ENCODE measurements around the gene DNAJC4. TPM values are rescaled to one million over a fixed set of nuclear protein-coding genes. Genes with fewer than 3 reads are reported as not detected.
A peak's percentile ranks its signal among the peaks of the same experiment; 100 is the strongest.
"Not testable (repeated sequence)": the region's sequence is repeated elsewhere in the genome, so short reads cannot be mapped to it uniquely, and the experiment has no call there.

The DNAJC4 gene
- total RNA-seq, 1 donor from 2014 or later = 58.0 TPM

DNA sequence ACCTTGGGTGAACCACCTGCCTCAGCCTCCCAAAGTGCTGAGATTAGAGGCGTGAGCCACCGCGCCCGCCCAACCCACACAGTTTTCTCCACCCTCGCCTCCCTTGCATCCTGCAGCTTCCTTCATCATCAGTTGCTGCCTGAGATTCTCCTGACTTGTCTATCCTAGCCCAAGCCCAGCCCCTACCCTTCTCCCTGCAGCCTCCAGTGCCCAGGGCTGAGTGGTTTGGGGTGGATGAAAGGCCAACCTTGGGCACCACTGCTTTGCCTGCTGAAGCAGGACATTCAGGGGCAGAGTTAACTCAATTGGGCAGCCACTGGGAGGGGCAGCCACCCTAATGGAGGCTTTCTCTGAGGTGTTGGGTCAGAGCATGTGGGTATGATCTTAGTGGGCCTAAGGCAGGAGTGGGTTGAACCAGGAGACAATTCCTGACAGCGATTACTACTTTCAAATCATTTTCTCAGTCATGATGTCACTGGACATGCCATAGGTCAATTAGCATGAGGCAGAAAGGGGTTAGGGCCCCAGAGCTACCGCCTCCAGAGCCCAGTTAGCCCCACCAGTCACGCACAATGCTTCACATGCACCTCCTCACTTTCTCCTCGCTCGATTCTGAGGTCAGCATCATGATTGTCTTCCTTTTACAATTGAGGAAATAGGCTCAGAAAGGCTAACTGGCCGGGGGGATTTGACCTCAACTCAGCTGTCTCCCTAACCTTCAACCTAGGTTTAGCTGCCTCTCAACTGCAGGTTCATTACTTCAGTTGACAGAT, 9.5 kb downstream of the DNAJC4 start:
- intact Hi-C loops (cut with DNase I) = no loop called here
- DNase-seq = no peak

DNA sequence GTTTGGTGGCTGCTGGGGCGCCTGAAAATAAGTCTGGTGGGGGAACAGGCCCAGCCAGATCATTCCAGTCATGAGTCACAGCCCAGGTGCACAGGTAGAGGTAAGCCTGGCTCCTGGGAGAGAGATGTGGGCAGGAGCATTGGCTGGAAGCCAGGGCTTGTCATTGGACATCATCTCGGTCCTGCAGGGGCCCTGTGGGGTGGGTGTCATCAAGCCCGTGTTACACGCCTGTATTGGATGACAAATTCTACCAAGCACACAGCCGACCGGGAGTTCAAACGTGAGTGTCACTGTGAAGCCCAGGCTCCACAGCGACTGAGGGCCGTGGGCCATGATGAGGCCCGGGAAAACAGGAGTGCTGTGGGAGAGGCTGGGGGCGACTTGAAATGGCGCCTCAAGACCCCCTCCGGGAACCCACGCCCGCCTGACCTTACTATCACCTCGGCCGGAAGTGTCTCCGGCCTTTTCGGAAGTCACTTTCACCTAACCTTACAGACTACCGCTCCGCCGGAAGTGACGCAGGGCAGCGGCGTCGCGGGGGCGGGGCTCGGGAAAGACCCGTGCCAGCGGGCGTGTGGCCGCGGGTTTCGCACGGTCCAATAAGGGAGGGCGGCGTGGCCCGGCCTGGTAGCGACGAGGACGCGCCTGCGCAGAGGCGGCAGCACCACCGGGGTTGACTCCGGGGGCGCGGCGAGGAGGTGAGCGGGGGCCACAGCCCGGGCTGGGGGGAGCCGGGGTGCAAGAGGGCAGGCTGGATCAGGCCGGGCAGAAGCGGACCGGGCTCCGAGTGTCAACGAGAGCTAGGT, 10.3 kb downstream of the DNAJC4 start, which contains the start of gene FKBP2:
Gene FKBP2, plus strand, starts transcription at position 661 of the 806 bp plus-strand sequence. CDS start 1,293 bp downstream, outside the sequence.
- ATAC-seq (ENCODE audit: poor library complexity) = peak; percentile 77
- peak; percentile 98 for DNase-seq
- intact Hi-C loops (cut with DNase I) = no loop called here

More for the DNA sequence above, 9.5 kb downstream of the DNAJC4 start:
- no peak for ATAC-seq (ENCODE audit: poor library complexity)

DNA sequence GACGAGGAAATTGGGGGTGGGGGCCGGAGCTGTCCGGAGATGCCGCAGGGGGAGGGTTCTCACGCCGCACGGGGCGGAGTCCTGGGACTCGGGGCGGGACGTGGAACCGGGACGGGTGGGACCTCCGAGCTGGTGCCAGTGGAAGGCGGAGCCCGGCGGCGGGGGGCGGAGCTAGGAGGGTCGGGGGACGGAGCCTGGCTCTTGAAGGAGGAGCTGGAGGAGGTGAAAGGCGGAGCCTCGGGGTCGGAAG, 10.8 kb downstream of the DNAJC4 start:
- DNase-seq = peak; percentile 100
- intact Hi-C loops (cut with DNase I) = no loop called here
- ATAC-seq (ENCODE audit: poor library complexity) = peak; percentile 84

DNA sequence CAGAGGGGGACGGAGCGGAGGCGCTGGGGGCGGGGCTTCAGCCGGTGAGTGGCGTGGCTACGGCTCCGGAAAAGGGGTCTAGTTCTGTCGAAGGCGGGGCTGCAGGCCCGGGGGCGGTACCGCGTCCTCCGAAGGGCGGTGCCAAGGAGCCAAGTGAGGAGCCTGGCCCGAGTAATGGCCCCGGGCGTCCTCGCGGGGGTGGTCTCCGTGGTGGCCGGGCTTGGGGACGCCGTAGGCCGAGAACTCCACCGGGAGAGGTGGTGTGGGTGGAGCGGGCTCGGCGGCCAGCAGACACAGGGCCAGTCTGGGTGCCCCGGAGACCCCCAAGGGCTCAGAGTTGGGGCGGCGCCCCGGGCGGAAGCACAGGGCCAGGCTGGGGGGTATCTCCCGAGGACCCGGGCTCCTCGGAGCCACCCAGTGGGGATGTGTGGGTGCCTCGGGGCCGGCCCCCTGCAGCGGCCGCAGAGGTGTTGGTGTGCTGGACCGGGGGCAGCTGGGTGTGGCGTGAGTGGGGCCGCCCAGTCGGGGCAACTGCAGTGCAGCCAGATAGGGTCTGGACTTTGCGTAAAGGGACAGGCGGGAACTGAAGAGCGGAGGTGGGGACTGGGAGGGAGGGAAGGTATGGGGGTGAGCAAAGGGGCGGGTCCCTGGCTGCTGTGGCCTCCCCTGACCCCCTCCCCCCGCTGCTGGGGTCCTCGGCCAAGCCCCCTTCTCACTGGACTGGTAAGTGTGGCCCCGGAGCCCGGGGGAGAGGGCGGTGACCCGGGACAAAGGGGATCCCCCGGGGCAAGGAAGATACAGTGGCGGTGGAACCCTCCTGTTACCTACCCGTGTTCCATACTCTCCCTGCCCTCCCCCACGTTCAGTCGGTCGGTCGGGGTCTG, 11.4 kb downstream of the DNAJC4 start:
- intact Hi-C loops (cut with DNase I) = no loop called here
- DNase-seq (peak; percentile 67), ATAC-seq (ENCODE audit: poor library complexity) (peak; percentile 3)

DNA sequence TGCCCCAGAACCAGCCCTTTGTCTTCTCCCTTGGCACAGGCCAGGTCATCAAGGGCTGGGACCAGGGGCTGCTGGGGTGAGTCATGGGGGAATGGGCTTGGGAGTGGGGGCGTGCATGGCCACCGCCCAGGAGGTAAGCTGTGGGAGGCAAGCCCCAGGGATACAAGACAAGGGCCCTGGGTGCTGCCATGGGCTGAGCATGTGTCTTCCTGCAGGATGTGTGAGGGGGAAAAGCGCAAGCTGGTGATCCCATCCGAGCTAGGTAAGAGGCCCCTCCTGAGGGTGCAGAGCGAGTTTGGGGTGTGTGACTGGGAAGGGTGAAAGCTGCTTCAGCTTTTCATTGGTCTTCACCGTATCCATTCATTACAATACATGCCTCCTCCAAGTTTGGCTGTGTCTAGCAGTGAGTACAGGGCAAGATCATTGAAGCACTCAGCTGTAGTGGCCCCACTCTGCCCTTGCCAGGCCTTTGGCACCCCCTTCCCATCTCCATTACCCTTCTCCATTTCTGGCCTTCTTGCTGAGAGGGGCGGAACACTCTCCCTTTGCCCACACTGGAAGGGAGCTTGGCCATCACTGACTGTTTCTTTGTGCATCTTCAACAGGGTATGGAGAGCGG, 13.0 kb downstream of the DNAJC4 start:
- no peak for ATAC-seq (ENCODE audit: poor library complexity)
- intact Hi-C loops (cut with DNase I) = no loop called here
- DNase-seq = no peak

DNA sequence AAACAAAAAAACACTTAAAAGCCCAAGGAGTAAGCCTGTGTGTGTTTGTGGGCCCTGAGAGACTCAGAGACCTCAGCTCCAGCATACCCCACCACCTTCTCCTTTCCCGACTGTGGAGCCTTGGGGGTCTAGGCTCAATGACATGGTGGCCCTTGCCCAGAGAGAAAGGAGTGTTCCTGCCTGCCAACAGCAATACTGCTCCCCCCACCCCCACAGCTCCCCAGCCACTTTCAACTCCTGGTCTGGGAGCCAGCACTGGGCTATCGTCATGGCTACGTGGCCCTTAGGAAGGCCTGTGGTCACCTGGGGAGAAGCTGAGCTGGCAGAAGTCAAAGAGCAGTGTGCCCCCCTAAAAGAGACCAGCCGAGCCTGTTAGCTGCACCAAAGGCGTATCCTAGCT, 13.8 kb downstream of the DNAJC4 start:
- intact Hi-C loops (cut with DNase I) = no loop called here
- DNase-seq = no peak
- ATAC-seq (ENCODE audit: poor library complexity) = no peak

DNA sequence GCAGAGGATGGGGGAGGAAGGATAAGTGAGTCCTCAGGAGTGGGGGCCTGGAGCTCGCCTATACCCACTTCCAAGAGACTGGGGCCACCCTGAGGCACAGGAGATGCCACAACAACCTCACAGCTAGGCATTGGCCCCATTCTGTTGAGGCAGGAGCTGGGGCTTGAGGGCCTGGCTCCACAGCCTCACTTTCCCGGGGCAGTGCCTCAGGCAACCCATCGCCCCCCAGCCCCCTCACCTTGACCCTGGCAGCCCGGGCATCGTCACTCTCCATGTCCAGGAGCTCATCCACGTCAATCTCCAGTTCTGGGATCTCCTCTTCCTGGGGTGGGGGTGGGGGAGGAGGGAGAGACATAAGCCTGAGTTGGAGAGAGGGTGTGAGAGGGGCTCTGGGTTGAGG, 14.6 kb downstream of the DNAJC4 start:
- DNase-seq = no peak

DNA sequence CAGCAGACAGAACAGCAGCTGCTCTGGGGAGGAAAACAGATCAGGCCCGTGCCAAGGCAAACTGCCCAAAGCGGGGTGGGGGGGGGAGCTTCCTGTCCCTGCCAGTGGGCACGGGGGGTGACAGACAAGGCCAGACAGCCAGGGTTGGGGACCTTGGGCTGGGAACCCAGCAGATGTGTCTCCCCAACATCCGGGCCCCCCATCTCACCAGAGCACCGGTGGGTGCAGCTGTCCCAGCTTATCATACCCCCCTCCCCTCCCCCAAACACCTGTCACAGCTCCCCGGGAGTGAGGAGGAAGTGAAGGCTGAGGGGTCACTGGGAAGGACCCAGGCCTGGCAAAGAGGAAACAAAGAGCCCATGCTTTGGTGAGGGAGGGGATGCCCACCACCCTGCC, 15.1 kb downstream of the DNAJC4 start:
- ATAC-seq (ENCODE audit: poor library complexity) (no peak), DNase-seq (no peak)
- intact Hi-C loops (cut with DNase I) = no loop called here

More for the DNA sequence above, 14.6 kb downstream of the DNAJC4 start:
- ATAC-seq (ENCODE audit: poor library complexity) = no peak
- intact Hi-C loops (cut with DNase I) = no loop called here

DNA sequence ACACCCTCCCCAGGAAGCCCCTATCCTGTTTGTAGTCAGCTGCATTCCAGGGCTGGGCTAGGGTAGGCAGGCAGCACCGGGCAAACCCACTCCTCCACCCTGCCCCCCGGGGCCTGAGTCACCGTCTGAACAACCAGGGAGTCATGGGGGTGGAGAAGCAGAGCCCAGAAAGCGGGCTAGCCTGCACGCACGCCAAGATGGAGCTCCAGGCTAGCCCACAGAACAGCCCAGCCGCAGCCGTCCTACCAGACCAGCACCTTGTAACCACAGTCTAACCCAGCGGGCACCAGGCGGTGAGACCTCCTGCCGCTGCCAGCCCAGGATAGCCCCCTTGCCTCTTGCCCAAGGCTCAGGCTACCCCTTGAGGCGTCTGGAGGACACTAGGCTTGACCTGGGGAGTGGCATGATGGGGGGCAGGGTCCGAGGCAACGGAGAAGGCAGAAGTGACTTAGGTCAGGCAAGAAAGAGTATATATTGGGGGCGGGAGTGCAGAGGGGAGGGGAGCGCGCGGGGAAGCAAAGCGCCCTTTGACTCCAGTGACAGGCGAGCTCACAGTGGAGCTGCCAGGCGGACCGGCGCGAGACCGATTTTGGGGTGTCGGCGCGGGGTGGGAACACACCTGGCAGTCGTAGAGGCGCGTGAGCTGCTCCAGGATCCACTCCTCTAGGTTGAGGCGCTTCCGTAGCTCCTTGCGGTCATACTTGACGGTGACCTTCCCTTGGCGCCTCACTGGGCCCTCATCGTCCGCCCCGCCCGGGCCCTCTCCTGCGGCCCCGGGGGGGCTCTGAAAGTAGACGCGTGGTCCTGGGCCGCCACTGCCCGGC, 15.7 kb downstream of the DNAJC4 start:
- ATAC-seq (ENCODE audit: poor library complexity) = no peak
- DNase-seq = peak; percentile 80
- intact Hi-C loops (cut with DNase I) = no loop called here

DNA sequence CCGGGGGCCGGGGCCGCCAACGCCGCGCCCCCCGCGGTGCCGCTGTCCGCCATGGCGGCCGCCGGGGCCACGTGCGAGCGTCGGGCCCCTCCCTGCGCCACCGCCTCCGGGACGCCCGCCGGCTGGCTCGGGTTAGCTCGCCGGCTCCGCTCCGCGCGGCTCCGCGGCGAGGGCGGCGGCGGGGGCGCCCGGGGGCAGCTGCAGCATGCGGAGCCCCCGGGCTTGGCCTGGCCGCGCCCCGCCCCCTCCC, 16.2 kb downstream of the DNAJC4 start:
- ATAC-seq (ENCODE audit: poor library complexity); DNase-seq; intact Hi-C loops (cut with DNase I): not testable (repeated sequence)

DNA sequence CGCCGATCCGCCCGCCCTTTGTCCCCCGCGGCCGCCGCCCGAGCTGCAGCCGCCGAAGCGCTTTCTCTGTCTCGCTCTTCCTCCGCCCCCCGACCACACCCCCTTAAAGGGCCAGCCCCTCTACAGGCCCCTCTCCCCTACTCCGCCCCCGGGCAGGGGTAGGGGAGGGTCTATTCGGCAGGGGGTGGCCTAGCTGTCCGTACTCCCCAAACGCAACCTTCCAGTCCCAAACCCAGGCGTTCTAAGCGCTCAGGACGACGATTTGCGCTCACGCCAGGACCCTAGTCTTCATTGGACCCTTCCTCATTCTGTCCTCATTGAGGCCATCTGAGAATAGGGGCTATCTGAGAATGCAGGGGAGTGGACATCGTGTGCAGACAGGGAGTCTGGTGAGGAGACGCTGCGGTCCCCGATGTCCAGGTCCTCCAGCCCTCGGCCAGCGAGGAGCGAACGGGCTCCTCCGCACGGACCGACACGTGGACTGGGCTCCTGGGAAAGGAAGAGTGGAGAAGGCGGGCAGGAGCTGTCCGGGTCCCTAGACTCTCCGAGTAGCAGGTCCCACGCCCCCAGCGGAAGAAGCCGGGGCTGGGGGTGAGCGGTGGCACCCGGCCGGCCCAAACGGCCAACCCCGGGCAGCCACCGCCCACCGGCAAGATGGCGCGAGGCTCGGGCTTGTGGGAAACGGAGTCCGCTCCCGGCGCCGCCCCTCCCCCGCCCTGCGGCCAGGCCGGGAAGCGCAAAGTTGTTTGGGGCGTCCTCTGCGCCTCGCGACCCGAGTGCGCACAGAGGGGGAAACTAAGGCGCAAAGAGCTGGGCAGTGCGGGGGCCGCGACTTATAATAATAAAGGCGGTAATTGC, 16.8 kb downstream of the DNAJC4 start, which contains the start of gene PPP1R14B:
Gene PPP1R14B, minus strand, starts transcription at position 73 of the 858 bp plus-strand sequence. CDS start 270 bp downstream, outside the sequence.
- peak; percentile 94 for DNase-seq
- intact Hi-C loops (cut with DNase I) = no loop called here
- ATAC-seq (ENCODE audit: poor library complexity) = peak; percentile 80

DNA sequence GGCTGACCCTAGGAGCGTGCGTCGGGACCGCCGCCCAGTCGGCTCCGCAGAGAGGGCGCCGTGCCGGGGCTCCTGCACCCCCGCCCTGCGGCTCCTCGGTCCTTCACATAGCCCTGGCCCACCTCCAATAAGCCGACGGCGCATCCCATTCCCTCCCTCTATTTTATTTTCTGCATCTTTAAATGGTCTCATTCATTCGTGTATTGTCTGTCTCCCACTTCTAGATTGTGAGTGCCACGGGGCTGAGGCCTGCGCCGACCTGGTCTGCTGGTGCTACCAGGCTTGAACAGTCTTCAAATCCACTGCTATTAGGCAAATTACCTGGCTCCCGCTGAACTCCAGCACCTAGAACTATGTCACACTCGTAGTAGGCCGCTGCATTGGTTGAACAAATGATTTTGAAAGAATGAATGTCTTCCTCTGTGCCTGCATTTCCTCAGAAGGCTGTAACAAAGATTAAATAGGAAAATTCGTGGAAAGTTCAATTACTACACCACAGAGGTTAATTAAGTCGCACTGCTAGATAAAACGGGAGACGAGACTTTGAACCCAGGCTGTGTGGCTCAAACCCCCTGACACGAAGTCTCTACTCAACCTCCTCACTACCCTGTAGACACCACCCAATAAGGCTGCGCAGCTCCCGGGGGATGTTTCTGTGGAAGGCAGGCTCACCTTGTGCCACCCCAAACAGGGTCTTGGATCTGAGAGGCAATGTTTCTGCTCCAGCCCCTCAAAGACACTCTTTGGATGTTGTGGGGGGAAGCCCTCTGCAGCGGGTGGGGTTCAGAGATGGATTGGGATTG, 17.6 kb downstream of the DNAJC4 start:
- DNase-seq (no peak), ATAC-seq (ENCODE audit: poor library complexity) (peak; percentile 2)
- intact Hi-C loops (cut with DNase I) = no loop called here

DNA sequence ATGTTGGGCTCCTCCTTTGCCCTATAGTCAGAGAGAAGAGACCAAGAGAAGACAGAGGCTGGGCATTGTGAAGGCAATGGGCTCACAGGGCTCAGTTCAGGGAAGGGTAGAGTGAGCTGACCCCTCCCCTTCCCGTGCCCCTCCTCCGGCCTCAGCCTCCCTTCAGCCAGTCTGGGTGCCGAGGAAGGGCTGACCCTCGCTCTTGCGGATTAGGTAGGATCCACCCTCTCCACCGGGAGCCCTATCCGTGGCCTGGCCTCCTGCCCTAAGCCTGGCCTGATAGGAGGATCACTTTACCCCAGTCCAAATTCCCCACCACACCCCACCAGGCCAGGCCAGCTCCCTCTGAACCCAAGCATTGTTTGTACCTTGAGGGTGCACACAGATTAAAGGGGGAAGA, 18.2 kb downstream of the DNAJC4 start:
- intact Hi-C loops (cut with DNase I) = no loop called here
- ATAC-seq (ENCODE audit: poor library complexity) (no peak), DNase-seq (no peak)

DNA sequence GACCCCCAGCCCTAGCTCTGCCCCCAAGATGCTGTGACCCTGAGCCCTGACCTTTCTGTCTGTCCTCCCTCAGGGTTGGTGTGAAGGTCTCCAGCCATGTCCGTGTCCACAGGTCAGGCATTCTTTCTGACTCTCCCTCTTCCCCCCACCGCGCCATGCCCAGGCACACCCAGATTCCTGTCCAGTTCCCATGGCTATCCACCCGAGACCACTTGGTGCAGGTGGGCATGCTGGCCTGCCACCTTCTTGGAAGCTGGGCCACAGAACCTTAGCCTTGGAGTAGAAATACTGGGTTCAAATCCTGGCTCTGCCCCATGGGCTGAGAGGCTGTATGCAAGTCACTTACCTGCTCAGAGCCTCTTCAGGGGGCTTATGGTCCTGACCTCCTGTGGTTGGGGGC, 18.7 kb downstream of the DNAJC4 start:
- no peak for ATAC-seq (ENCODE audit: poor library complexity)
- intact Hi-C loops (cut with DNase I) = no loop called here
- no peak for DNase-seq

DNA sequence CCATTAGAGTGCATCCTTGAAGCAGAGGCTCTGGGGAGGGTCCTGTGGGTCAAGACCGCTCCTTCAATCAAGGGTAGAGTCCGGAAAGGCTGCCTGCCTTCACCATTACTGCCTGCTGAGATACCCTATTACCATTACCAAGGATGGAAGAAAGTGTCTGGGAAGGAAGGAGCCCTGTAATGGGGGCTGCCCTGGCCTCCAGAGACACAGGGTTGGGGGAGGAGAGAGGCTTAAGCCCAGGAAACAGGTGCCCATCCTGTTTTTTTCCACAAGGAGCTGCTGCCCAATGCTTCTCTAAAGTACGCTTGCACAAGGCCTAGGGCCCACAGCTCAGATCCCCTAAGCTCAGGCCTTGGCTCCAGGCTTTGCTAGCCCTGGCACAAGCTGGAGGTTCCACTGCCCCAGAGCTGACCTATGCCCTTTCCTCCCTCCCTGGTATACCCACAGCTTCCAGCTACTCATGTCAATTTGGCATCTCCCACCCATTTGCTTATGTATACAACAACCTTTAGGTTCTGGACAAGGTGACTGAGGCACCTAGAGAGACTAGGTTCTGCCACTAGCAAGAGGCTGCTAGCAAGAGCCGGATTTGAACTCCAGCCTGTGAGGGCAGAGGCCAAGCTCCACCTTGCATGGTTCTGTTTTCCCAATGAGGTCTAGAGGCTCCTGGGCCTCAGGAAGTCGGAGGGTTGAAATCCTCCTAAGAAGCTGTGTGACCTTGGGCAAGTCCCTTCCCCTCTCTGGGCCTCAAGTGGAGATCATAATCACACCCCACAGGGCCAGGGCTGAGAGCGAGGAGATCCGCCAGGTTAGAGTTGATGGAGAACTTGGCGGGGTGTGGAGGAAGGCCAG, 19.4 kb downstream of the DNAJC4 start:
- ATAC-seq (ENCODE audit: poor library complexity) = no peak
- intact Hi-C loops (cut with DNase I) = no loop called here
- DNase-seq = no peak
